HepG2 (cell line): ENCODE measurements around the gene DHRS4L2. TPM values are rescaled to one million over a fixed set of nuclear protein-coding genes. Genes with fewer than 3 reads are reported as not detected.

ENCODE experiments used
- CC2D1A ChIP-seq: sonication (generic); formaldehyde crosslinking; IDR thresholded peaks from 2 replicates; pipeline ENCODE4 v1.8.1; 2023; ENCODE audit warnings: mild to moderate bottlenecking, missing genetic modification reagents
- EED ChIP-seq: sonication (generic); formaldehyde crosslinking; IDR thresholded peaks from 2 replicates; pipeline ENCODE4 v1.5.0; 2020; ENCODE audit warnings: mild to moderate bottlenecking, missing genetic modification reagents
- NAIF1 ChIP-seq: sonication (generic); formaldehyde crosslinking; IDR thresholded peaks from 2 replicates; pipeline ENCODE4 v1.5.0; 2020; ENCODE audit warnings: mild to moderate bottlenecking, missing genetic modification reagents, borderline replicate concordance
- REPIN1 ChIP-seq: sonication (generic); formaldehyde crosslinking; IDR thresholded peaks from 2 replicates; pipeline ENCODE4 v1.8.0; 2022; ENCODE audit warnings: missing genetic modification reagents, low read depth, mild to moderate bottlenecking, borderline replicate concordance
- SAFB2 ChIP-seq: sonication (generic); formaldehyde crosslinking; IDR thresholded peaks from 2 replicates; pipeline ENCODE4 v1.5.1; 2020; ENCODE audit warnings: missing genetic modification reagents, low read depth, mild to moderate bottlenecking, borderline replicate concordance
- SUZ12 ChIP-seq: fragments of 150-350 bp; IDR thresholded peaks from 2 replicates; pipeline ENCODE4 v1.6.1; 2014; ENCODE audit warnings: low read depth, low read length
- ZFP1 ChIP-seq: IDR thresholded peaks from 2 replicates; pipeline ENCODE4 v1.6.1; 2016
- ZMYM2 ChIP-seq: sonication (generic); formaldehyde crosslinking; IDR thresholded peaks from 2 replicates; pipeline ENCODE4 v1.8.0; 2022; ENCODE audit warnings: mild to moderate bottlenecking, missing genetic modification reagents
- ZNF225 ChIP-seq: sonication (generic); formaldehyde crosslinking; IDR thresholded peaks from 2 replicates; pipeline ENCODE4 v1.4.0; 2020; ENCODE audit warnings: mild to moderate bottlenecking, missing genetic modification reagents
- ZNF569 ChIP-seq: sonication (generic); formaldehyde crosslinking; IDR thresholded peaks from 2 replicates; pipeline ENCODE4 v1.5.0; 2020; ENCODE audit warnings: mild to moderate bottlenecking, missing genetic modification reagents, moderate library complexity, borderline replicate concordance
- ZNF598 ChIP-seq: sonication (generic); formaldehyde crosslinking; IDR thresholded peaks from 2 replicates; pipeline ENCODE4 v1.5.1; 2020; ENCODE audit warnings: mild to moderate bottlenecking, missing genetic modification reagents, borderline replicate concordance
- ZNF672 ChIP-seq: sonication (generic); formaldehyde crosslinking; IDR thresholded peaks from 2 replicates; pipeline ENCODE4 v1.8.1; 2022; ENCODE audit warnings: missing genetic modification reagents
- ZNF850 ChIP-seq: sonication (generic); formaldehyde crosslinking; conservative IDR thresholded peaks from 2 replicates; pipeline ENCODE4 v1.9.0; 2021; ENCODE audit warnings: mild to moderate bottlenecking, missing genetic modification reagents
- ZNF879 ChIP-seq: sonication (generic); formaldehyde crosslinking; IDR thresholded peaks from 2 replicates; pipeline ENCODE4 v1.8.1; 2023; ENCODE audit warnings: missing genetic modification reagents
- polyA plus RNA-seq, 8 experiments: library from polyadenylated mRNA; depleted of rRNA in 3 of 8; stranded (reverse) in 7 of 8; unstranded in 1 of 8; fragments of >200 nt; fragmentation: Illumina TruSeq in 4 of 8; extraction: Trizol in 4 of 8; gene quantifications; 2 replicates each; pipeline versions ENCODE4 v1.2.1 to v1.2.3, GENCODE V29; 2011 to 2016; ENCODE audit warnings: low read depth in 4 of 8, missing spikeins in 1 of 8, mixed read lengths in 1 of 8; ENCODE audit not compliant: insufficient read depth in 1 of 8
- total RNA-seq, 5 experiments: library from RNA; depleted of rRNA; stranded (reverse); fragments of >200 nt; fragmentation: Illumina TruSeq; extraction: Trizol; gene quantifications; 2 replicates each; pipeline ENCODE4 v1.2.3, GENCODE V29; 2016; ENCODE audit warnings: low read depth in 1 of 5
- TF ChIP-seq, protein P1 (sequence below): sonication (generic); formaldehyde crosslinking; IDR thresholded peaks from 2 replicates; pipeline ENCODE4 v1.4.0; 2020; ENCODE audit warnings: mild to moderate bottlenecking, missing genetic modification reagents
- TF ChIP-seq, protein P2 (sequence below): IDR thresholded peaks from 2 replicates; pipeline ENCODE4 v1.6.1; 2016; ENCODE audit warnings: low read depth, control low read depth
- TF ChIP-seq, protein P3 (sequence below): sonication (generic); formaldehyde crosslinking; IDR thresholded peaks from 2 replicates; pipeline ENCODE4 v1.8.1; 2022; ENCODE audit warnings: low read depth, mild to moderate bottlenecking, missing genetic modification reagents
- TF ChIP-seq, protein P4 (sequence below): IDR thresholded peaks from 2 replicates; pipeline ENCODE4 v1.6.1; 2016
- TF ChIP-seq, protein P5 (sequence below): IDR thresholded peaks from 2 replicates; pipeline ENCODE4 v1.6.1; 2016; ENCODE audit warnings: missing compliant biosample characterization, missing genetic modification reagents, borderline replicate concordance

DHRS4L2 gene
- total and polyA plus RNA-seq, 2 of the 13 experiments (the other 11 are each of a cell fraction or from before 2014, with no cell fraction given), result 24.7 to 38.2 TPM

DNA sequence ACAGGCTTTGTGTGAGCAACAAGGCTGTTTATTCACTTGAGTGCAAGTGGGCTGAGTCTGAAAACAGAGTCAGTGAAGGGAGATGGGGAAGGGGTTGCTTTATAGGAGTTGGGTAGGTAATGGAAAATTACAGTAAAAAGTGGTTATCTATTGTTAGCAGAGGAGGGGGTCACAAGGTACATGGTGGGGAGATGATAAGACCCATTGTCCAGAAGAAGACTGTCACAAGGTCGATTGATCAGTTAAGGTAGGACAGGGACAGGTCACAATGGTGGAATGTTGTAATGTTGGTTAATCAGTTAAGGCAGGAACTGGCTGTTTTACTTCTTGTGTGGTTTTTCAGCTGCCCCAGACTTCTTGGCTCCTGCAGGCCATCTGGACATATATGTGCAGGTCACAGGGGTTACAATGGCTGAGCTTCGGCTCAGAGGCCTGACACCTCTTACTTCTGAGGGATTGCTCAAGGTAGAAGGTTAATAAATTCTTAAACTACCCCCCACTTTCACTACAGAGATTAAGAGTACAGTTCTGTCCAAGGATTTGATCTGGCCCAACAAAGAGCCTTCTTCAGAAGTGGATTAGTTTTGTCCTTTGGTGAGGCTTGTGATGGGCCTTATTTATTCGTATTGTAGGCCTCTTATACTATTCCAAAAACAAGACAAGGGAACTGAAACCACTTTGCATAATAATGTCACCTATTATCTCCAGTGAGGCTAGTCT is 49.0 kb upstream of the DHRS4L2 start (continued):
- TF ChIP-seq ZMYM2 (CRISPR knock-in tag) (no peak), ZNF850 (no peak), ZNF225 (CRISPR knock-in tag) (no peak), SAFB2 (CRISPR knock-in tag) (no peak), ZNF598 (CRISPR knock-in tag) (no peak), EED (CRISPR knock-in tag) (no peak), REPIN1 (no peak), ZFP1 (no peak), CC2D1A (CRISPR knock-in tag) (no peak), ZNF569 (CRISPR knock-in tag) (no peak), NAIF1 (CRISPR knock-in tag) (no peak), ZNF879 (no peak), SUZ12 (no peak), ZNF672 (CRISPR knock-in tag) (no peak)
- TF ChIP-seq, protein P1, sequence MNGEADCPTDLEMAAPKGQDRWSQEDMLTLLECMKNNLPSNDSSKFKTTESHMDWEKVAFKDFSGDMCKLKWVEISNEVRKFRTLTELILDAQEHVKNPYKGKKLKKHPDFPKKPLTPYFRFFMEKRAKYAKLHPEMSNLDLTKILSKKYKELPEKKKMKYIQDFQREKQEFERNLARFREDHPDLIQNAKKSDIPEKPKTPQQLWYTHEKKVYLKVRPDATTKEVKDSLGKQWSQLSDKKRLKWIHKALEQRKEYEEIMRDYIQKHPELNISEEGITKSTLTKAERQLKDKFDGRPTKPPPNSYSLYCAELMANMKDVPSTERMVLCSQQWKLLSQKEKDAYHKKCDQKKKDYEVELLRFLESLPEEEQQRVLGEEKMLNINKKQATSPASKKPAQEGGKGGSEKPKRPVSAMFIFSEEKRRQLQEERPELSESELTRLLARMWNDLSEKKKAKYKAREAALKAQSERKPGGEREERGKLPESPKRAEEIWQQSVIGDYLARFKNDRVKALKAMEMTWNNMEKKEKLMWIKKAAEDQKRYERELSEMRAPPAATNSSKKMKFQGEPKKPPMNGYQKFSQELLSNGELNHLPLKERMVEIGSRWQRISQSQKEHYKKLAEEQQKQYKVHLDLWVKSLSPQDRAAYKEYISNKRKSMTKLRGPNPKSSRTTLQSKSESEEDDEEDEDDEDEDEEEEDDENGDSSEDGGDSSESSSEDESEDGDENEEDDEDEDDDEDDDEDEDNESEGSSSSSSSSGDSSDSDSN (CRISPR knock-in tag), result no peak
- TF ChIP-seq, protein P2, sequence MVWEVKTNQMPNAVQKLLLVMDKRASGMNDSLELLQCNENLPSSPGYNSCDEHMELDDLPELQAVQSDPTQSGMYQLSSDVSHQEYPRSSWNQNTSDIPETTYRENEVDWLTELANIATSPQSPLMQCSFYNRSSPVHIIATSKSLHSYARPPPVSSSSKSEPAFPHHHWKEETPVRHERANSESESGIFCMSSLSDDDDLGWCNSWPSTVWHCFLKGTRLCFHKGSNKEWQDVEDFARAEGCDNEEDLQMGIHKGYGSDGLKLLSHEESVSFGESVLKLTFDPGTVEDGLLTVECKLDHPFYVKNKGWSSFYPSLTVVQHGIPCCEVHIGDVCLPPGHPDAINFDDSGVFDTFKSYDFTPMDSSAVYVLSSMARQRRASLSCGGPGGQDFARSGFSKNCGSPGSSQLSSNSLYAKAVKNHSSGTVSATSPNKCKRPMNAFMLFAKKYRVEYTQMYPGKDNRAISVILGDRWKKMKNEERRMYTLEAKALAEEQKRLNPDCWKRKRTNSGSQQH (CRISPR knock-in tag), result no peak
- TF ChIP-seq, protein P3, sequence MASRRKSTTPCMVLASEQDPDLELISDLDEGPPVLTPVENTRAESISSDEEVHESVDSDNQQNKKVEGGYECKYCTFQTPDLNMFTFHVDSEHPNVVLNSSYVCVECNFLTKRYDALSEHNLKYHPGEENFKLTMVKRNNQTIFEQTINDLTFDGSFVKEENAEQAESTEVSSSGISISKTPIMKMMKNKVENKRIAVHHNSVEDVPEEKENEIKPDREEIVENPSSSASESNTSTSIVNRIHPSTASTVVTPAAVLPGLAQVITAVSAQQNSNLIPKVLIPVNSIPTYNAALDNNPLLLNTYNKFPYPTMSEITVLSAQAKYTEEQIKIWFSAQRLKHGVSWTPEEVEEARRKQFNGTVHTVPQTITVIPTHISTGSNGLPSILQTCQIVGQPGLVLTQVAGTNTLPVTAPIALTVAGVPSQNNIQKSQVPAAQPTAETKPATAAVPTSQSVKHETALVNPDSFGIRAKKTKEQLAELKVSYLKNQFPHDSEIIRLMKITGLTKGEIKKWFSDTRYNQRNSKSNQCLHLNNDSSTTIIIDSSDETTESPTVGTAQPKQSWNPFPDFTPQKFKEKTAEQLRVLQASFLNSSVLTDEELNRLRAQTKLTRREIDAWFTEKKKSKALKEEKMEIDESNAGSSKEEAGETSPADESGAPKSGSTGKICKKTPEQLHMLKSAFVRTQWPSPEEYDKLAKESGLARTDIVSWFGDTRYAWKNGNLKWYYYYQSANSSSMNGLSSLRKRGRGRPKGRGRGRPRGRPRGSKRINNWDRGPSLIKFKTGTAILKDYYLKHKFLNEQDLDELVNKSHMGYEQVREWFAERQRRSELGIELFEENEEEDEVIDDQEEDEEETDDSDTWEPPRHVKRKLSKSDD (CRISPR knock-in tag), result no peak
- TF ChIP-seq, protein P4, sequence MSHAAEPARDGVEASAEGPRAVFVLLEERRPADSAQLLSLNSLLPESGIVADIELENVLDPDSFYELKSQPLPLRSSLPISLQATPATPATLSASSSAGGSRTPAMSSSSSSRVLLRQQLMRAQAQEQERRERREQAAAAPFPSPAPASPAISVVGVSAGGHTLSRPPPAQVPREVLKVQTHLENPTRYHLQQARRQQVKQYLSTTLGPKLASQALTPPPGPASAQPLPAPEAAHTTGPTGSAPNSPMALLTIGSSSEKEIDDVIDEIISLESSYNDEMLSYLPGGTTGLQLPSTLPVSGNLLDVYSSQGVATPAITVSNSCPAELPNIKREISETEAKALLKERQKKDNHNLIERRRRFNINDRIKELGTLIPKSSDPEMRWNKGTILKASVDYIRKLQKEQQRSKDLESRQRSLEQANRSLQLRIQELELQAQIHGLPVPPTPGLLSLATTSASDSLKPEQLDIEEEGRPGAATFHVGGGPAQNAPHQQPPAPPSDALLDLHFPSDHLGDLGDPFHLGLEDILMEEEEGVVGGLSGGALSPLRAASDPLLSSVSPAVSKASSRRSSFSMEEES, result peak; percentile 83
- TF ChIP-seq, protein P5, sequence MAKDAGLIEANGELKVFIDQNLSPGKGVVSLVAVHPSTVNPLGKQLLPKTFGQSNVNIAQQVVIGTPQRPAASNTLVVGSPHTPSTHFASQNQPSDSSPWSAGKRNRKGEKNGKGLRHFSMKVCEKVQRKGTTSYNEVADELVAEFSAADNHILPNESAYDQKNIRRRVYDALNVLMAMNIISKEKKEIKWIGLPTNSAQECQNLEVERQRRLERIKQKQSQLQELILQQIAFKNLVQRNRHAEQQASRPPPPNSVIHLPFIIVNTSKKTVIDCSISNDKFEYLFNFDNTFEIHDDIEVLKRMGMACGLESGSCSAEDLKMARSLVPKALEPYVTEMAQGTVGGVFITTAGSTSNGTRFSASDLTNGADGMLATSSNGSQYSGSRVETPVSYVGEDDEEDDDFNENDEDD (CRISPR knock-in tag), result peak; percentile 44; the same call in 1 of the 2 replicates
